T-helper 2 cell treated with Interferon-gamma antibody and Interleukin-4, amounts not matched to agents 5 μg/mL and 100 μg/mL, for 36 hours (primary cell): ENCODE results near the gene HBP1.
"Not testable (repeated sequence)": the region's sequence is repeated elsewhere in the genome, so short reads cannot be mapped to it uniquely, and the experiment has no call there.

Experiments
- DNase-seq: peaks from one replicate; pipeline ENCODE4 v3.0.0; 2021; ENCODE audit warnings: low spot score
- H3K27ac Mint-ChIP-seq: one replicate; pipeline ENCODE4 v1.8.0; 2021; ENCODE audit warnings: mild to moderate bottlenecking, mixed read lengths
- H3K27me3 Mint-ChIP-seq: one replicate; pipeline ENCODE4 v1.8.0; 2021; ENCODE audit warnings: low read depth, mixed read lengths
- H3K36me3 Mint-ChIP-seq: one replicate; pipeline ENCODE4 v1.8.0; 2021; ENCODE audit warnings: low read depth, mixed read lengths
- H3K4me1 Mint-ChIP-seq: one replicate; pipeline ENCODE4 v1.8.0; 2021; ENCODE audit warnings: low read depth, mixed read lengths
- H3K4me3 Mint-ChIP-seq: one replicate; pipeline ENCODE4 v1.8.0; 2022; ENCODE audit warnings: mild to moderate bottlenecking, moderate library complexity, mixed read lengths
- H3K9me3 Mint-ChIP-seq: one replicate; pipeline ENCODE4 v1.8.0; 2021; ENCODE audit warnings: mixed read lengths

HBP1 gene

GRCh38 chr7:107234436-107234835 is 65.6 kb downstream of the HBP1 start:
- H3K27ac Mint-ChIP-seq = no peak overlapping the region
- H3K36me3 Mint-ChIP-seq = peaks cover 3% of the 10 kb centered on the region
- no peak overlapping the region for H3K4me3 Mint-ChIP-seq
- no peaks in the 10 kb centered on the region for H3K4me1 Mint-ChIP-seq
- no peaks in the 10 kb centered on the region for H3K27me3 Mint-ChIP-seq
- no peaks in the 10 kb centered on the region for H3K9me3 Mint-ChIP-seq
- no peak for DNase-seq

DNA sequence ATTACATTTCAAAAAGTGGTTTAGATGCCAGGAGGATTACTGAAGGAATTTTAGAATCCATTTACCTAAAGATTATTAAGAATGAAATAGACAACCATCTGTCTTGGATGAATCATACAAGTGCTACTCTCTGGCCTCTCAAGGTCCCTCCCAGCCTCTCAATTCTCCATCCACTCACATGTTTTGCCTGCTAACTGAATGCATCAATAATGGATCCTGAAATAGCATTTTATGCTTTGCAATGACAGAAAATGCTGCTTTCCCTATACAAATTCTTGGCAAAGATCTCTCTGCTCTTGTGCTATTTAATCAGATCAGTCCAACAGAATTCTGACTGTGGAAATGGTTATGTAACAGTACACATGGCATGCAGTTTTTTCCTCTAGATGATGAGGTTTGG is 68.1 kb downstream of the HBP1 start:
- DNase-seq = no peak
- Mint-ChIP-seq H3K9me3 (no peaks in the 10 kb centered on the region), H3K27ac (no peak overlapping the region), H3K4me1 (no peaks in the 10 kb centered on the region), H3K4me3 (no peak overlapping the region), H3K36me3 (peaks cover 5% of the 10 kb centered on the region), H3K27me3 (no peaks in the 10 kb centered on the region)

DNA sequence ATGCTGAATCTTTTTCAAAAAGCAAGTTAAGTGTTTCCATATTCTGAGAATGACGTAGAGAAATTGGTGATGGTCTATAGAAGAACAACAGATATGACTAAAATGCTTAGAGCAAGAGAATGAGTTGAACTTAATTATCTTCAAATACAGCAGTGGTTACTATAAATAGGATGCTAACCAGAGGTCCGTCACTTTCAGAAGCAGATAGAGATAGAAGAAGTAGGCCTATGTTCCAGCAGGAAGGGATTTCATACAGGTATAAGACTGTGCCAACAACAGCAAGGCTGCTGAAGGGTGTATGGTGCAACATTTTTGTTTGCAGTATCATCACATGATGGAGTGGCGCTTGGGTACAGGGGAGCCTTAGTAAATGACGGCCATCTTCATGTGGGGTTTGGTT is 68.6 kb downstream of the HBP1 start:
- no peak overlapping the region for H3K27ac Mint-ChIP-seq
- H3K27me3 Mint-ChIP-seq = no peaks in the 10 kb centered on the region
- no peak for DNase-seq
- no peaks in the 10 kb centered on the region for H3K4me1 Mint-ChIP-seq
- H3K4me3 Mint-ChIP-seq = no peak overlapping the region
- H3K36me3 Mint-ChIP-seq = peaks cover 5% of the 10 kb centered on the region
- H3K9me3 Mint-ChIP-seq = no peaks in the 10 kb centered on the region

- no peak for DNase-seq
- Mint-ChIP-seq H3K36me3 (peaks cover 40% of the 10 kb centered on the region), H3K27ac (no peak overlapping the region), H3K27me3 (no peaks in the 10 kb centered on the region), H3K4me3 (no peak overlapping the region), H3K9me3 (peaks cover 20% of the 10 kb centered on the region), H3K4me1 (no peaks in the 10 kb centered on the region)
These were observed 73.5 kb downstream of the HBP1 start for GRCh38 chr7:107242267-107242666.

- no peak for DNase-seq
- no peak overlapping the region for H3K27ac Mint-ChIP-seq
- H3K4me1 Mint-ChIP-seq = no peaks in the 10 kb centered on the region
- H3K36me3 Mint-ChIP-seq = peaks cover 43% of the 10 kb centered on the region
- H3K27me3 Mint-ChIP-seq = no peaks in the 10 kb centered on the region
- peaks cover 20% of the 10 kb centered on the region for H3K9me3 Mint-ChIP-seq
- no peak overlapping the region for H3K4me3 Mint-ChIP-seq
These were observed 75.8 kb downstream of the HBP1 start for GRCh38 chr7:107244613-107245012.

- not testable (repeated sequence) for H3K27me3 Mint-ChIP-seq, DNase-seq, H3K4me1 Mint-ChIP-seq, H3K27ac Mint-ChIP-seq, H3K4me3 Mint-ChIP-seq
- peaks cover 43% of the 10 kb centered on the region for H3K36me3 Mint-ChIP-seq
- H3K9me3 Mint-ChIP-seq = peaks cover 20% of the 10 kb centered on the region
These were observed 78.0 kb downstream of the HBP1 start for GRCh38 chr7:107246836-107247235.

DNA sequence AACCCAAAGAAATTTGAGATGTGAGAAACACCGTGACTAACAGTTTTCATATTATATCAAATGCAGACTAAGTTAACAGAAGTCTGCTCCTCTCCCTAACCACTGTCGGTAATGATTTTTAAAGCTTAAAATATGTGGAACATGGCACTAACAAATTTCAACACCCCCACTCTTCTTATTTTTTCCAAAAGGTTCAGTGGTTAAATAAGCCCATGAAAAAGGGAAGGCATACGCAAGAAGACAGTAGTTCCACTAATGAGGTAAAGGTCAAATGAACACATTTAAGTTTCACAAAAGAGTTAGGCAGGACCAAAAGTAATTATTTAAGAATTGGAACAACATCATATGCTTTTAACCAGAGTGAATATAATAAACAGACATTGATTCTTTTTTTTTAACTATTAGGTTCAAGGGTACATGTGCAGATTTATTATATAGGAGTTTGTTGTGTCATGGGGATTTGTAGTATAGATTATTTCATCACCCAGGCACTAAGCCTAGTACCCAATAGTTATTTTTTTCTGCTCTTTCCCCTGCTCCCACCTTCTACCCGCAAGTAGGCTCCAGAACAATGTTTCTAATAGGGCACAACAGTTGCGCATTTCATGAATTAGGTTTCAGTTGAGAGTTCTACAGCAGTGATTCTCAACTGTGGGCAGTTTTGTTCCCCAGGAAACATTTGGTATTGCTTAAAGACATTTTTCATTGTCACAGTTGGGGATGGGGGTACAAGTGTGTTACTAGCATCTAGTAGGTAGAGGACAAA is 79.9 kb downstream of the HBP1 start:
- Mint-ChIP-seq H3K4me1 (no peaks in the 10 kb centered on the region), H3K4me3 (no peak overlapping the region), H3K36me3 (peaks cover 36% of the 10 kb centered on the region), H3K9me3 (peaks cover 16% of the 10 kb centered on the region), H3K27me3 (no peaks in the 10 kb centered on the region), H3K27ac (no peak overlapping the region)
- no peak for DNase-seq

DNA sequence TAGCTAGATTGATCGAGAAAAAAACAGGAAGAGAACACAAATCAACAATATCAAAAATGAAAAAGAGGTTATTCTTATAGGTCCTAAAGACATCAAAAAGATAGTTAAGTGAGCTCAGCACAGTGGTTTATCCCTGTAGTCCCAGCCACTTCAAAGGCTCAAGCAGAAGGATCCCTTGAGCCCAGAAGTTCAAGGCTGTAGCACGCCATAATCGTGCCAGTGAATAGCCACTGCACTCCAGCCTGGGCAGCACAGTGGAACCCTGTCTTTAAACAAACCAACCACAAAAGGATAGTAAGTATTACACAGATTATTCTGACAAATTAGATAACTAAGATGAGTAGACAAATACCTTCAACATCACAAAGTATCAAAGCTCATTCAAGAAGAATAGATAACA is 83.2 kb downstream of the HBP1 start:
- H3K4me1 Mint-ChIP-seq = no peaks in the 10 kb centered on the region
- peaks cover 9% of the 10 kb centered on the region for H3K36me3 Mint-ChIP-seq
- H3K27me3 Mint-ChIP-seq = no peaks in the 10 kb centered on the region

More for the DNA sequence above, 83.2 kb downstream of the HBP1 start:
- Mint-ChIP-seq H3K9me3 (no peaks in the 10 kb centered on the region), H3K27ac (no peak overlapping the region), H3K4me3 (no peak overlapping the region)
- DNase-seq = no peak
